ENCODE results near the gene ZDHHC6.

The ZDHHC6 gene

DNA sequence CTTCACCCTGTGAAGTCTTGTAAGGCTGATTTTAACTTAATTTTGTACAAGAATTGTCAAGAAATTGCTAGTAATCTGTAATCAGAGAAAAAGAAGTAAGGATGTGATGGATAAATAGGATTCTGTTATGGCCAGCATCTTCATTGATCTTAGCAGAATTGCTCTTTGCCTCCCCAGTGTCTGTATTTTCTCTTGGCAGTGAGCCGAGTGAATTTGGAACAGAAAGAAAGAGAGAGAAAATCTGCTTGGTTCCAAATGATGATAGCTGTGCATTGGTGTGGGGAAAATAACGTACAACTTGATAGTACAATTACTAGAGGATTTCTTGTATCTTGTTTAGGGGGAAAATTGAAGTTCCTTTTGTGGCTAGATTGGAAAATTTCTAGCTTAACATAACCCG is 34.9 kb upstream of the ZDHHC6 start:
- TF ChIP-seq SIN3A (IDR thresholded peaks at IDR 0.05; ENCODE audit: borderline replicate concordance, insufficient read depth, low read length): no peak
- no peak for TF ChIP-seq TAF1 (IDR thresholded peaks at IDR 0.05; ENCODE audit: borderline replicate concordance, insufficient read depth, low read length)
- no peak for TF ChIP-seq POLR2AphosphoS5 (IDR thresholded peaks at IDR 0.05; ENCODE audit: low read depth, low read length)
- TF ChIP-seq, protein P1, sequence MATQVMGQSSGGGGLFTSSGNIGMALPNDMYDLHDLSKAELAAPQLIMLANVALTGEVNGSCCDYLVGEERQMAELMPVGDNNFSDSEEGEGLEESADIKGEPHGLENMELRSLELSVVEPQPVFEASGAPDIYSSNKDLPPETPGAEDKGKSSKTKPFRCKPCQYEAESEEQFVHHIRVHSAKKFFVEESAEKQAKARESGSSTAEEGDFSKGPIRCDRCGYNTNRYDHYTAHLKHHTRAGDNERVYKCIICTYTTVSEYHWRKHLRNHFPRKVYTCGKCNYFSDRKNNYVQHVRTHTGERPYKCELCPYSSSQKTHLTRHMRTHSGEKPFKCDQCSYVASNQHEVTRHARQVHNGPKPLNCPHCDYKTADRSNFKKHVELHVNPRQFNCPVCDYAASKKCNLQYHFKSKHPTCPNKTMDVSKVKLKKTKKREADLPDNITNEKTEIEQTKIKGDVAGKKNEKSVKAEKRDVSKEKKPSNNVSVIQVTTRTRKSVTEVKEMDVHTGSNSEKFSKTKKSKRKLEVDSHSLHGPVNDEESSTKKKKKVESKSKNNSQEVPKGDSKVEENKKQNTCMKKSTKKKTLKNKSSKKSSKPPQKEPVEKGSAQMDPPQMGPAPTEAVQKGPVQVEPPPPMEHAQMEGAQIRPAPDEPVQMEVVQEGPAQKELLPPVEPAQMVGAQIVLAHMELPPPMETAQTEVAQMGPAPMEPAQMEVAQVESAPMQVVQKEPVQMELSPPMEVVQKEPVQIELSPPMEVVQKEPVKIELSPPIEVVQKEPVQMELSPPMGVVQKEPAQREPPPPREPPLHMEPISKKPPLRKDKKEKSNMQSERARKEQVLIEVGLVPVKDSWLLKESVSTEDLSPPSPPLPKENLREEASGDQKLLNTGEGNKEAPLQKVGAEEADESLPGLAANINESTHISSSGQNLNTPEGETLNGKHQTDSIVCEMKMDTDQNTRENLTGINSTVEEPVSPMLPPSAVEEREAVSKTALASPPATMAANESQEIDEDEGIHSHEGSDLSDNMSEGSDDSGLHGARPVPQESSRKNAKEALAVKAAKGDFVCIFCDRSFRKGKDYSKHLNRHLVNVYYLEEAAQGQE (IDR thresholded peaks at IDR 0.05; ENCODE audit: insufficient read depth in 1 of 2, low read depth in 2 of 2, low read length in 2 of 2): no peak
- TF ChIP-seq FOXP2 (optimal IDR thresholded peaks at IDR 0.05; ENCODE audit: borderline replicate concordance, extremely low read depth, extremely low read length, insufficient read depth): no peak

DNA sequence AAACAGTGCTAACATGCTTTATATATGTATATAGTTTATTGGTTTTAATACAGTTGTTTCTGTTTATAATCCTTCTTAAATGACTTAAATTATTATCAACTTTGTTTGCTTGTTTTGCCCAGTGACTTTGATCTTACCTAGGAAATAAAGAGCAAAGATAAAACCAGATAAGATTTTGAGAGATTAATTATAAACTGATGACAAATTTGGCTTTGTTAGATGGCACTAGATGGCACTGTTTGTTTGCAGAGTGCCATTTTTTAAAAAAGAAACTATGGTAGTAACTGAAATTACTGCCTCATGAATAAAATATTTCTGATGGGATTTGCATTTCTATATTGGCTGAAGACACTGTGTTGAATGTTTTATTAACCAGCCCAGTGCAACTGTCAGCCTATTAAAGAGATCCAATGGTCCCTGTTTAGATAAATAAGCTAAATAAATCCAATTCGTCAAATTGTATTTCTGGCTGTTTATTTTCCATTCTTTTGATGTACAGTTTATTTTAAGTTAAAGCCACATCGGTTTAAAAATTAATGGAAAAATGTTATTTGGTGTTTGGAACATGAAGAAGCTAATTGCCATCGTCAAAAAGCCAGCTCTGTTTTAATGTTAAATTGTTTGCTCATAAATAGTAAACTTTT is 29.0 kb upstream of the ZDHHC6 start:
- no peak for TF ChIP-seq FOXP2 (optimal IDR thresholded peaks at IDR 0.05; ENCODE audit: borderline replicate concordance, extremely low read depth, extremely low read length, insufficient read depth)
- no peak for TF ChIP-seq SIN3A (IDR thresholded peaks at IDR 0.05; ENCODE audit: borderline replicate concordance, insufficient read depth, low read length)
- TF ChIP-seq TAF1 (IDR thresholded peaks at IDR 0.05; ENCODE audit: borderline replicate concordance, insufficient read depth, low read length): no peak
- TF ChIP-seq, protein P1 (IDR thresholded peaks at IDR 0.05; ENCODE audit: insufficient read depth in 1 of 2, low read depth in 2 of 2, low read length in 2 of 2): no peak
- no peak for TF ChIP-seq POLR2AphosphoS5 (IDR thresholded peaks at IDR 0.05; ENCODE audit: low read depth, low read length)

DNA sequence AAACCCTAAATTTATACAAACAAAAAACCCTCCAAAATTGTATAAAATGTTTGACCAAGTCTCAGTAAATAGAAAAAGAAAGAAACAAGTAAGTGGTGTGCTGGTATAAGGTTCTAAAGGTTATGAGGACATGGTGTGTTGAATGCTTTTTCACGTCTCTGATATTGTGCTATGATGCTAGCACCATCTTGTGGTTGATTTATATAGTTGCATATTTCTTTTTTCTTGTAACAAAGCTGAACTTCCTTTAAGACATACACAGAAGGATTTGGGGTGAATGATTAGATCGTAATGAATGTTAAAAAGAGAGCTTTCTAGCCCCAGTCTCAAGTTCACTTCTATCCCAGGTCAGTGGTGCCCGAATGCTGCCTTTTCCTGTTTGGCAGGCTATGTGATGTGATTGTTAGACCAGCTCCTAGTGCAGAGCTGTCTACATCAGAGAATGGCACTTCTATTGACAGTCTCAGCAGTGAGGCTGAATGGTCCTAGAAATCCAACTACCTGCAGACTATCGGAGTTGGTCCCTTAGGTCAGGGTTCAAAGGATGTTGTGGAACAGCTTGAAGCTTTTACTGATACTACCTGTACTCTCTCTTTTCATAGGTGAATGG is 25.3 kb upstream of the ZDHHC6 start:
- TF ChIP-seq POLR2AphosphoS5 (IDR thresholded peaks at IDR 0.05; ENCODE audit: low read depth, low read length): no peak
- TF ChIP-seq FOXP2 (optimal IDR thresholded peaks at IDR 0.05; ENCODE audit: borderline replicate concordance, extremely low read depth, extremely low read length, insufficient read depth): no peak
- TF ChIP-seq SIN3A (IDR thresholded peaks at IDR 0.05; ENCODE audit: borderline replicate concordance, insufficient read depth, low read length): no peak
- TF ChIP-seq TAF1 (IDR thresholded peaks at IDR 0.05; ENCODE audit: borderline replicate concordance, insufficient read depth, low read length): no peak
- TF ChIP-seq, protein P1 (IDR thresholded peaks at IDR 0.05; ENCODE audit: insufficient read depth in 1 of 2, low read depth in 2 of 2, low read length in 2 of 2): no peak

DNA sequence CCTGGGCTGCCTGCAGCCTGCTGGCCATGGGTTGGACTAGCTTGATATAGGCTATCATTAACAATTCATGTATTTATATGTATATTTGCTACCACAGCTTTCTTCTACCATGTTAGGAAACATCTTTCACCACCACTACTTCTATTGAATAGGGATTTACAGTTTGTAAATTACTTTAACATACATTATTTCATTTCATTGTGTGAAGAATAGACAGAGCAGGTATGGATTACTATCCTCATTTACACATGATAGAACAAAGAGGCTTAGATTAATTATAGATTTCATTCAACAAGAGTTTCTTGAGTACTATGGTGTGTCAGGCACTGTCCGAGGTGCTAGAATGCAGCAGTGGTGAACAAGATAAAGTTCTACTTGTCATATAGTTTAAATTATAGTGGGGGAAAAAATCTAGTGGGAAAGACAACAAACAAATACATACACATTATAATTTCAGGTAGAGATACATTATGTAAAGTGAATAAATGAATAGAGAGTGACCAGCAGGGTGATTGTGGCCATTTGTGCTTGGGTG is 20.9 kb upstream of the ZDHHC6 start:
- TF ChIP-seq, protein P1 (IDR thresholded peaks at IDR 0.05; ENCODE audit: insufficient read depth in 1 of 2, low read depth in 2 of 2, low read length in 2 of 2): peak; percentile 53 to 85; a peak in 3 of 4 replicates
- TF ChIP-seq TAF1 (IDR thresholded peaks at IDR 0.05; ENCODE audit: borderline replicate concordance, insufficient read depth, low read length): no peak
- TF ChIP-seq POLR2AphosphoS5 (IDR thresholded peaks at IDR 0.05; ENCODE audit: low read depth, low read length): no peak
